T-helper 9 cell (primary cell): Measurements from ENCODE around the gene RPUSD1.
"Not testable (repeated sequence)": the region's sequence is repeated elsewhere in the genome, so short reads cannot be mapped to it uniquely, and the experiment has no call there.

Source experiments
- DNase-seq: peaks from one replicate; pipeline ENCODE4 v3.0.0-alpha.2; 2020

RPUSD1 gene

DNA sequence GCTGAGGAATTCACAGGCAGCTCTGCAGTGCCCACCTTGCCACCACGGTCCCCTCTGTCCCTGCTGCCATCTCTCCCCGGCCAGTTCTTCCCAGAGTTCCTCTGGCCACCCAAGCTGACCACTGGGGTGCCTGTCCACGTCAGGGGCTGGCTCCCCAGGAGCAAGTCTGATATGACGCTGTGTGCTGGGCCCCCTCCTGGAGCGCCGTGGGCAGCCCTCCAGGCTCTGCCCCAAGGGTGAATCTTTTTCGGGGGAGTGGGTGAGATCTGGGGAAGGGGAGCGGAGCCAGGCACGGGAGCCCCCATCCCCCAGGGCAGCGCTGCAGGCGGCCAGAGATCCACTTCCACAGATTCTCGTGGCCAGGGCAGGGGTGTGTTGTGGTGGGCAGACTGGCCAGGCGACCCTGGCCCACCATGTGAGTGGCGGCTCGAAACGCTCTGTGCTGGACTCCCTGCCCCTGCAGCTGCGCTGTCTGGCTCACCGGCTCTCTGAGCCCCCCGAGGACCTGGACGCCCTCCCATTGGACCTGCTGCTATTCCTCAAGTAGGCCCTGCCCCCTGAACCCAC lies 23.9 kb downstream of the RPUSD1 start:
- no peak for DNase-seq

GRCh38 chr16:763369-764183 lies 24.6 kb downstream of the RPUSD1 start:
- no peak for DNase-seq

GRCh38 chr16:762595-763268 lies 25.4 kb downstream of the RPUSD1 start:
- DNase-seq: no peak

DNA sequence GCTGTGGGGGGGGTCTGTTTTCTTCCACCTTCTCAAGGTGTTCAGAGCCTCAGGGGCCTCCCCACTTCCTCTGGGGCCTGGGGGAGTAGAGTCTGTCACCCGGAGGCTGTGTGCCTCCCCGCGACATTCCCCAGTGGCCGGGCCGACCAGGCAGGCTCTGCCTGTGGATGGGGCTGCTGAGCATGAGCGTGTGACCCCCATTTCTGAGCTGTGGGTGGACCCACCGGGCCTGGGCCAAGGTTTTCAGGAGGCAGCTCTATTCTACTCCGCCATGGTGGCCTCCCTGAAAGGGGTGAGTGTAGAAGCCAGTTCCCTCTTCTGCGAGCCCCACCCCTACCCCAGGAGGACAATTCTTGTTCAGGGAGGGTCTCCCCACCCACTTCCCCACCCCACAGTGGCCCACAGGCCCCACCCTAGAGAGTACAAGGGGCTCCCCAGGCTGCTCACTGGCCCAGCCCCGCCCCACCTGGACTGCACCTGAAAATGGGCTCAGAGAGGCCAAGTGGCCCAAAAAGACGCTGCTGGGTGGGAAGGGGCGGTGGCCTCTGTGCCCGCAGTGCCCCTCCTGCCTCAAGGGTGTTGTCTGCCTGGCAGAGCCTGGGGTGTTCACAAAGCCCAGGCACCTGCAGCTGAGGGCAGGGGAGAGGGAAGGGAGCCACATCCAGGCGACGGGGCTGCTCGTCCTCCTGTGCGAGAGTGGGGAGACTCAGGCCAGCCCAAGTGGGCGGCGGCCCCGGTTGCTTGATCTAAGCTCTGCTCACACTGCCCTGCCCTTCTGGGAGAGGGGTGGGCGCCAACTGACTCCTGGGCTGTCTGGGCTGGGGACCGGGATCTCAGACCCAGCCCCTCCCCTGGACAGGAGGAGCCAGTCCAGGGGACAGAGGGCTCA lies 26.3 kb downstream of the RPUSD1 start:
- DNase-seq: no peak

- DNase-seq: no peak
These were observed 27.4 kb downstream of the RPUSD1 start, which contains the start of gene MSLN for GRCh38 chr16:760545-761343. Gene MSLN (plus strand): TSS chr16:760734. CDS start chr16:762681, 1,947 bp downstream.

GRCh38 chr16:760065-760464 lies 28.1 kb downstream of the RPUSD1 start:
- DNase-seq: no peak

DNA sequence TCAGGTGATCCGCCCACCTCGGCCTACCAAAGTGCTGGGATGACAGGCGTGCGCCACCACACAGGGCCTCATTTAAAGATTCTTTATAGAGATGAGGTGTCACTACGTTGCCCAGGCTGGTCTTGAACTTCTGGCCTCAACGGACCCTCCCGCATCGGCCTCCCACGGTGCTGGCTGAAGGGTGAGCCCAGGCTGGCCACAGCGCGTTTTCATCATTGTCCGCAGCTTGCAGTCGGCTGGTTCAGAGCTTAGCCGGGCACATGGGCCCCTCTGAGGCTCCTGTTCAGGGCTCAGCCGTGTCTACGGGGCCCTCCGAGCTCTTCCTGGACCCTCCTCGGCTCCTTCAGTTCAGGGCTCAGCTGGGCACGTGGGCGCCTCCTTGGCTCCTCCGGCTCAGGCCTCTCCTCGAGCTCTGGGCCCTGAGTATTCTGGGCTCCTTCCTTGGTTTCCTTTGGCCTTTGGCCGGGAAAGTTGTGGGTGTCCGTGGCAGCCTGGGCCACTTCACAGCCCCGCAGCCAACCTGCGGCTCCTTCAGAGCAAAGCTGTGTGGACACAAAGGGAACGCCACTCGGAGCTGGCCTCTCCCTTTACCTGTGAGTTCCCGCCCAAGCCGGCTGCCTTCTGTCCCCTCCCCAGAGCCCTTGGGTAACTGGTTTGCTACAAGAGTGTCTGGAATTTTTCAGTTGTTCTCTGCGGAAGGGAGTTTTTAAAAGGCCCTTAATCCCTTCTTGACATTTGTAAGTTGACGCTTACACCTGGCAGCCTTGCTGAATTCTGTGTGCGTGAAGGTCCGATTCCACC lies 28.9 kb downstream of the RPUSD1 start:
- DNase-seq: no peak

GRCh38 chr16:756428-756827 lies 31.8 kb downstream of the RPUSD1 start:
- no peak for DNase-seq

DNA sequence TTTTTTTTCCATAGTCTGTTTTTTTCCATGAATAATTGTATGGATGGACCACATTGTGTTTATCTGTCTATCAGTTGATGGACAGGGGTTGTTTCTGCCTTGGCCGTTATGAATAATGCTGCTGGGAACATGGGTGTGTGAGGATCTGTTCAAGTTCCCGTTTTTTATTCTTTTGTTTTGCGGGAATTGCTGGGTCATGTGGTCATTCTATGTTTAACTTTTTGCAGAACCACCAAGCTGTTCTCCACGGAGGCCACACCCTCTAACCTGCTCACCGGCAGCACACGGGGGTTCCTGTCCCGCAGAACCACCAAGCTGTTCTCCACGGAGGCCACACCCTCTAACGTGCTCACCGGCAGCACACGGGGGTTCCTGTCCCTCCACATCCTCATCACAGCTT lies 33.5 kb downstream of the RPUSD1 start:
- DNase-seq: no peak

DNA sequence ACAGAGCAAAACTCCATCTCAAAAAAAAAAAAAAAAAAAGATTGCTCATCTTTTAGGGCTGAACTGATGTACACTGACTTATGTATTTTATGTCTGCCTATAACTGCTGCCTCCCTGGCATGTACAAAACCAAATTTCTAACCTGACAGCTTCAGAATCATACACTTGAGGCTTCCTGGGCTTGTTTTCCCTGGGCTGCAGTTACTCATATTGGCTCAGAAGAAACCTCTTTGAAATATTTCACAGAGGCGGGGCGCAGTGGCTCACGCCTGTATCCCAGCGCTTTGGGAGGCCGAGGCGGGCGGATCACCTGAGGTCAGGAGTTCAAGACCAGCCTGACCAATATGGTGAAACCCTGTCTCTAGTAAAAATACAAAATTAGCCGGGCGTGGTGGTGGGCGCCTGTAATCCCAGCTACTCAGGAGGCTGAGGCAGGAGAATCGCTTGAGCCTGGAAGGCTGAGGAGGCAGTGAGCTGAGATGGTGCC lies 34.0 kb downstream of the RPUSD1 start:
- DNase-seq: not testable (repeated sequence)

- no peak for DNase-seq
These were observed 36.2 kb downstream of the RPUSD1 start for GRCh38 chr16:752007-752312.

DNA sequence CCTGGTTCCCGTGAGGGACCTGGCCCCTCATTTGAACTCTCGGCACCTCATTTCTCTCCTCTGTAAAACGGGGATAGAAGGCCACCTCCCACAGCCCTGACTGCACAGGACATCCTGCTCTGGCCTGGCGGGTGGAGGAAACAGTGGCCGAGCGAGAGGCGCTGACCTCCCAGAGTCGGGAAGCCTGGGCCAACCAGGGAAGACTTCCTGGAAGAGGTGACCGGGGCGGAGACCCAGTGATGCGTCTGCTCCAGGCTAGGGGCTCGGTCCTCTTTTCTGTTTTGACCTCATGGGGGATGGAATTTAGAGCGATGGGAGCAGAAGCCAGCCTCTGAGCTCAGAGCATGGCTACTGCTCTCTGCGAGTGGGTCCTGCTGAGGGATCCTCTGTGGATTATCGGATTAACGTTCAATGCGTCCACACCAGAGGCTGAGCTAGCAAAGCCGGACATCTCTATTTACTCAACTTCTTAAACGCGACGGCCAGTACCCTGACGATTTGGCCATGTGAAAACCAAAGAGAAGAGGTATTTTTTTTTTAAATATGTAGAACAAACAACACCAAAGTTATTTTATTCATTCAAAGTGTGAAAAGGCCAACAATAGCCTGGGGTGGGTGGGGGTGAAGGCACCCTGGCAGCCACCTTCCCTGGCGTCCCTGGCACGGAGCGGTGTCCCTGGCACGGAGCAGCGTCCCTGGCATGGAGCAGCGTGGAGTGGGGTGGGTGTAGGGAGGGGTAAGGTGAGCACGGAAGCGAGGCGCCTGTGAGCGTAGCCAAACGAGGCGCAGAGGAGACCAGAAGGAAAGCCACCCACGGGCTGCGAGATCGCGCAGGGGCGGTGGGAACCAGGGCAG lies 36.8 kb downstream of the RPUSD1 start:
- no peak for DNase-seq

GRCh38 chr16:750485-750884 lies 37.7 kb downstream of the RPUSD1 start:
- no peak for DNase-seq

- DNase-seq: no peak
These were observed 39.2 kb downstream of the RPUSD1 start for GRCh38 chr16:749010-749409.

GRCh38 chr16:747978-748746 lies 40.0 kb downstream of the RPUSD1 start:
- no peak for DNase-seq

- DNase-seq: no peak
These were observed 41.5 kb downstream of the RPUSD1 start for GRCh38 chr16:746637-747036.

DNA sequence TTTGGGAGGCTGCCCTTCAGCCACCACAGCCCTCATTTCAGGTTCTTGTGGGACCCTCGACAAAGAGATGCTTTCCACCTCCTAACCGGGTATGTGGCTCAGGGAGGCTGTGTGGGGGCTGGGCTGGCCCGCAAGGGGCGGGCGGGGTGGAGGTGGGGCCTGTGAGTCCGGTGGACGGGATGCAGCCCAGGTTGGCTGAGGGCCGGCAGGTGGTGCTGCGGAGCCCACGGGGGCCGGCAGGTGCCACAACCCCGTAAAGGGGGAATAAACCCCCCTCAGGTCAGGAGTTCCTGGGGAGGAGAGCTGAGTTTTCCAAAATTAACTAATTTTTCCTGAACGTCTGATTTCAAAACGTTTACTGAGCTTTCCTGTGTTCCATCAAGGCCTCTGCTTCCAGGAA lies 42.4 kb downstream of the RPUSD1 start:
- no peak for DNase-seq

- DNase-seq: no peak
These were observed 44.2 kb downstream of the RPUSD1 start for GRCh38 chr16:743794-744500.

DNA sequence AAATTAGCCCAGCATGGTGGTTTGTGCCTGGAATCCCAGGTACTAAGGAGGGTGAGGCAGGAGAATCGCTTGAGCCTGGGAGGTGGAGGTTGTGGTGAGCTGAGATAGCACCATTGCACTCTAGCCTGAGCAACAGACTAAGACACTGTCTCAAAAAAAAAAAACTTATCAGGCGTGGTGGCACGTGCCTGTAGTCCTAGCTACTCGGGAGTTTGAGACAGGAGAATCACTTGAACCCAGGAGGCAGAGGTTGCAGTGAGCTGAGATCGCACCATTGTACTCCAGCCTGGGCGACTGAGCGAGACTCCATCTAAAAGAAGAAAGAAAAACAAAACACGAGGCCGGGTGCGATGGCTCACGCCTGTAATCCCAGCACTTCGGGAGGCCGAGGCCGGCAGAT lies 45.3 kb downstream of the RPUSD1 start:
- not testable (repeated sequence) for DNase-seq
